NCI-H2196 treated with DMSO at 0.1 percent for 48 hours (cell line): Measurements from ENCODE around the gene OR4E1.
"Not testable (repeated sequence)": the region's sequence is repeated elsewhere in the genome, so short reads cannot be mapped to it uniquely, and the experiment has no call there.

Experiments
- DNase-seq: peaks from one replicate; lab custom pipeline; 2025; ENCODE audit not compliant: unreplicated experiment; lab: John Stamatoyannopoulos, UW

Gene OR4E1

GRCh38 chr14:21654215-21654614 is 19.4 kb downstream of the OR4E1 start:
- no peak for DNase-seq

DNA sequence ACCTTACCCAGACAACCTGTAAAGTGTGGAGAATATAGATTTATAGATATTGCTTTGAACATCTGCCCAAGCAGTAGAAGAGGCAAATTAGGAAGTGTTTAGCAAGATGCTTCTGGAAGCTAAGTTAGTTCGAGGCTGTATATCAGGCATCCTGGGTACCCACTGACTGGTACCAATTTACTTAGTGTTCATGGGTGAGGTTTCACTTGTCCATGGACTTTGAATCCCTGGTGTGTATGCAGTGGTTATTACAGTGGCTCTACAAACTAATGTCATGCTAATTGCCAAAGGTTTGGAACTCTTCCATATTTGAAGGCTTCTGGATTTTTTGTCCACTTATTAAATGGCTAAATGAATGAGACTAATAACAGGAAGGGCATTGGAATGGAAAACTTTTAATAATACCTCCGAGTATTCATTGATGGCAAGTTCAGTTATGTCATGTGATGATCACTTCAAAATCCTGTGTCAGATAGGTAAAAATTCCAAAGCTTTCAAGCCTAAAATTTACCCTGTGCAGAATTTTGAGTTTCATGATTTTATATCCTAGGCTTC is 20.2 kb downstream of the OR4E1 start, which contains the start of gene OR4E2:
Gene OR4E2, plus strand, starts transcription at position 505 of the 555 bp plus-strand sequence. CDS start 11,248 bp downstream, outside the sequence.
- no peak for DNase-seq

DNA sequence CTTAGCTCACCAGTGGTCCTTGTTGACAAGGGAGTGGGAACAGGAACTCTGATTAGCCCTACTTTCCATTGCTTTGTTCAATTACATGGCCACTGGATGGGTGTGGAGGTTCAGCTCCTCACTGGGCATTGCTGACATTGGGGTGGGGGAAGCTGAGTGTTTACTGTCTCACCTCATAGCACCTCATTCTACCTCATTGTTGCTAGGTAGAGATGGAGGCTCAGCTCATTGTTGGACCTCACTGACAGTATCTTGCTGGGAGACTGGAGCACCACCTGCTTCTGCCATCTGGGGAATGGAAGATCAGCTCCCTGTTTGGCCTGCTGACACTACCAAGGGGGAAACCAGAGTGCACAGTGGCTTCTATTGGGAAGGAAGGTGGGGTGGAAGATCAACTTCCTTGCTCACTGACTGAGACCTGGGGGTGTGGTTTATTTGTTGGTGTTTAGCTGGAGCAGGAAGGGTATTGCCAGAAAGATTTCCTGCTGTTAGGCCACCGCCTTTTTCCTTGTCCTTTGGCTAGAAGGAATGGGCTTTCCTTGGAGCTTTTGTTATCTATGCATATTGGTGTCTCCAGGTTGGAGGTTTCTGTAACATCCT is 21.3 kb downstream of the OR4E1 start:
- no peak for DNase-seq

DNA sequence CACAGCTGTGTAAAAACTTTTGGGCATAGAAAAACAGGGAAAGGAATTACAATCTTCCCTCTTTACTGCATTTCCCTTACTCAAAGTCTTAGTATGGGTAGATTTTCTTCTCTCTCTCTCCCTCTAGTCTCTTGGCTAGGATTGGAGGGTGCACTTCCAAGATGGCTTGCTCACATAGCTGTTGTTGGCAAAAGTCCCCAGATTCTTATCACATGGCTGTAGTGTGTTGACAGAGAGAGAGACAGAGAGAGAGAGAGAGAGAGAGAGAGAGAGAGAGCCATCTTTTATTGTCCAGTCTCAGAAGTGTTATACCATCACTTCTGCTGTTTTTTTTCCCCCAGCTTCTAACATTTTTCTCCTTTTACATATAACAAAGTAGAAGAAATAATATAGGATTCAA is 26.2 kb downstream of the OR4E1 start:
- DNase-seq, result no peak

- DNase-seq, result no peak
Observed at GRCh38 chr14:21643407-21643806, 30.2 kb downstream of the OR4E1 start.

- DNase-seq, result no peak
Observed at GRCh38 chr14:21642683-21643082, 30.9 kb downstream of the OR4E1 start.

DNA sequence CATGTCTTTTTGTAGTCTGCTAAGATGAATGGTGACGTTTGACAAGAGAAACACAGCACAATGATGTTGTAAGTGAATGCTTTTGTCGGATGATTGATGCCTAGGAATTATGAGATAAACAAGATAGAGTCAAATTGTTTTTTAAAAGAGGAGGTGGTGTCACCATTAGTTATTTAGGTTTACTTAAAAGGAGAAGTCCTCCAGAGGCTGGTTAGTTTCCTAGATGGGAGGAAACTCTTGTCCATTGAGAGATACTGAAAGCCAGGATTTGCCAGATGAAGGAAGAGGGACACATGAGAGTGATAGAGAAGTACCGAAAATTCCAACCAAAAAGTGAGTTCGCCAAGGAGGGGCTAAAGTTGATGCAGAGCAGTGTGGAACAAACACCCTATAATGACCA is 38.8 kb downstream of the OR4E1 start, which contains the start of gene OR10G2:
Gene OR10G2, minus strand, starts transcription at position 101 of the 400 bp plus-strand sequence. Its CDS starts 98 bp downstream, at position 3.
- no peak for DNase-seq

- DNase-seq, result no peak
Observed at GRCh38 chr14:21631084-21631483, 42.5 kb downstream of the OR4E1 start.

DNA sequence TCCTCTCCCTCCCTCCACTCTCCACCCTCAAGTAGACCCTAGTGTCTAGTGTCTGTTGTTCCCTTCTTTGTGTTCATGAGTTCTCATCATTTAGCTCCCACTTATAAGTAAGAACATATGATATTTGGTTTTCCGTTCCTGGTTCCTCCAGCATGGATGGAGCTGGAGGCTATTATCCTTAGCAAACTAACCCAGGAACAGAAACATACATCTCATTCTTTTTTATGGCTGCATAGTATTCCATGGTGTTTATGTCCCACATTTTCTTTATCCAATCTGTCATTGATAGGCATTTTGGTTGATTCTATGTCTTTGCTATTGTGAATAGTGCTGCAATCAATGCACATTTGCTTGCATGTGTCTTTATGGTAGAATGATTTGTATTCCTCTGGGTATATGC is 43.1 kb downstream of the OR4E1 start:
- not testable (repeated sequence) for DNase-seq

DNA sequence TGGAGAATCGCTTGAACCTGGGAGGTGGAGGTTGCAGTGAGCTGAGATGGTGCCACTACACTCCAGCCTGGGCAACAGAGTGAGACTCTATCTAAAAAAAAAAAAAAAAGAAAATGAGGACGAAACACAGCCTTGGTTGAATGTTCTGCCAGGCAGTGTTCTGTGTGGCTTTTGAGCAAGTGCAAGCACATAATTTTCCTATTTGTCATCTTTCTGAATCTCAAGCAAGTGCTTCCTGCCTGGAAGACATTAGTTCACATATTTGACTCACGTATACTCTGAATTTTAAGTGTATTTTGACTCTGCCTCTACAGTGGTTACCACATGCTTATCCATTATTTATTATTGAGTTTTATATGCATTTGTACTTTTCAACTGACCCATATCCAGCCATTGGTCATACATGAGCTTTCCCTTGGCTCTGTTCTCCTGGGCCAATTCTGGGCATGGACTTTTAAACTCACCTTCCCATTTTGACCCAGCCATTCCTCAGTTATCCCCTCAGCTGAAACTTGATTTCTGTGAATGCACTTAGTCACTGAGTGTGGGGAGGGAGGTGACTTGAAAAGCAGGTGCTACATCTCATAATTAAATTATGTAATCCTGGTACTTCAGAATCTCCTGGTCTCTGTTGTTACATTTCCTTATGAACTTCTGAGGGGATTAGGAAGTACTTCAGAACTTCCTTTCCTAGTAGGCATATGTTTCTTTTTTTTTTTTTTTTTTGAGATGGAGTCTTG is 47.0 kb downstream of the OR4E1 start:
- no peak for DNase-seq
